ENCODE measurements around the gene CISD1. TPM values are rescaled to one million over a fixed set of nuclear protein-coding genes. Genes with fewer than 3 reads are reported as not detected.

Gene CISD1
- total RNA-seq, 4 donors from 2014 or later = 6.8 to 23.8 (median 15.2) TPM

DNA sequence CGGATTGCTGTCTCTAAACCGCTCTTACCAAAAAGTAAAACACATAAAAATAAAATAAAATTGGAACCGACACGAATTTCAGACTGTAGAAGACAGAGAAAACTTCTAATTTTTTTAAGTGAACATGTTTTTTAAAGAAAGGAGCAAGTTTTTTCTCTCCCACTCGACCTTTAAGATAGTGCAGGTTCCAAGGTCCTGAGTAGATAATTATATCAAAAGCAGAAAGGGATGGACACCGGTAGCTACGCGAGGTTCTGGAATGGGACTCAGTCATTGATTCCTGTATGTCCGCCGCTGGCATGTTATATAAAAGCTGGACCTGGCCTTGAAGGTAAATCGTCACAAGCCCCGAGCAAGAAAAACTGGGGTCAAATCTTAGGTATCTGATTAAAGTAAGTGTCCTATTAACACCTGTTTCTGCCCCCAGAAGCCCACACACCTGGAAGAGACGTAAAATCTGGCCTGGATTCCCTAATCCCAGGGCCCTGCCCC is 462 bp upstream of the CISD1 start:
- TF ChIP-seq, protein P1, sequence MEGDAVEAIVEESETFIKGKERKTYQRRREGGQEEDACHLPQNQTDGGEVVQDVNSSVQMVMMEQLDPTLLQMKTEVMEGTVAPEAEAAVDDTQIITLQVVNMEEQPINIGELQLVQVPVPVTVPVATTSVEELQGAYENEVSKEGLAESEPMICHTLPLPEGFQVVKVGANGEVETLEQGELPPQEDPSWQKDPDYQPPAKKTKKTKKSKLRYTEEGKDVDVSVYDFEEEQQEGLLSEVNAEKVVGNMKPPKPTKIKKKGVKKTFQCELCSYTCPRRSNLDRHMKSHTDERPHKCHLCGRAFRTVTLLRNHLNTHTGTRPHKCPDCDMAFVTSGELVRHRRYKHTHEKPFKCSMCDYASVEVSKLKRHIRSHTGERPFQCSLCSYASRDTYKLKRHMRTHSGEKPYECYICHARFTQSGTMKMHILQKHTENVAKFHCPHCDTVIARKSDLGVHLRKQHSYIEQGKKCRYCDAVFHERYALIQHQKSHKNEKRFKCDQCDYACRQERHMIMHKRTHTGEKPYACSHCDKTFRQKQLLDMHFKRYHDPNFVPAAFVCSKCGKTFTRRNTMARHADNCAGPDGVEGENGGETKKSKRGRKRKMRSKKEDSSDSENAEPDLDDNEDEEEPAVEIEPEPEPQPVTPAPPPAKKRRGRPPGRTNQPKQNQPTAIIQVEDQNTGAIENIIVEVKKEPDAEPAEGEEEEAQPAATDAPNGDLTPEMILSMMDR (IDR thresholded peaks at IDR 0.05; ENCODE audit: low read depth) = no peak

DNA sequence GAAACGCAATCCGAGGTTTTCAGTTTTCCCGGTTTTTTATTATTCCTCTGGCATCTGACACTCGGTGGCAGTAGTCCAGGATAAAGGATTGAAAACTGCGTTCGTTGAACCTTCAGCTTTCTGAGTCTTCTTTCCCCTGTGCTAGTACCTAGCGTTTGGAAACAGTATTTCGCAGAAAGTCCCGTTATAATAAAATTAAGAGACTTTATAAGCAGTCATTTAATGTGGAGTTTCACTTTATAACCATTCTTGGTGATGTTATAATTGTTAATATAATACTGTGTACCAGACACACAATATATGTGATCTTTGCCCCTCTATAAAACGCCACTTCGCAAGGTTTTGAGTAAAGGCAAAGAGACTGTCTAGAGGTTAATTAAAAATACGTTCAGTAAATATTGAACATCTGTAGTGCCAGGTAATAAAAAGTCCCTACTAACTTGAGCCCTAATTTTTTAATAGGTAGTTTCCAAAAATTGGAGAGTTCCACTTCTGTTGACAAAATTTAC is 874 bp downstream of the CISD1 start:
- TF ChIP-seq, protein P1 (IDR thresholded peaks at IDR 0.05; ENCODE audit: low read depth) = no peak

DNA sequence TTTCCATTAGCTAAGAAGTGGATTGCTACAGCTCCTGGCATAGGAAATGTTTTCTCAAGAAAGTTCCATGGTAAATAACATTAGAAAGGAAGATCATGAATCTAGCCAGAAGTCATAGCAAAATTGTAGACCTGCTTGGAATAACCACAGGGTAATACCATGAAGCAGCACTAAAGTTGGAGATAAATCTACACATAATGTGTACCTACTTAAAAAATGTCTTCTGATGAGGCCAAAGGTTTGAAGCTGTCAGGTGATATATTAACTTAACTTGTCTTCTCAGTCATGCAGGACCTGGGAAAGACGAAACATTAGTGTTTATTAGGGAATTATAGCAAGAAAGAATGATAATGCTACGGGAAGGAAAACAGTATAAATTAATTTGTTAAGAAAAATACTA is 6.3 kb downstream of the CISD1 start:
- TF ChIP-seq, protein P1 (IDR thresholded peaks at IDR 0.05; ENCODE audit: low read depth) = no peak

DNA sequence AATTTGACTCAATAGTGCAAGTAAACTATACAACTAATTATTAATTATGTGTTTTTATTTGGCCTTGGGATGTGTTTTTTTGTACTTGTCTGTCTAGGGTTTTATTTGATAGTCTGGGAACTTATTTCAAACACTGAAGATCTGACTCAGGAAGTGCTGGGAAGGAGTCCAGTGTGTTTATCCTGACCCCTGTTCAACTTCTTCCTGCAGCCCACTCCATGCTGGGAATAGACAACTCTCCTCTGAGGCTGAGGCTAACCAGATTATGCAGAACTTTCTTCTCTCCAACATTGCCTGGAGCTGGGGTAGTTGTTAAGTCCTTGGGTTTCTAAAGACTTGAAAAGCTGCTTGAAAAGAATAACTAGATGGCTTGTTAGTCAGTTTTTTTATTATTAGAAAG is 6.9 kb downstream of the CISD1 start:
- TF ChIP-seq, protein P1 (IDR thresholded peaks at IDR 0.05; ENCODE audit: low read depth) = no peak

DNA sequence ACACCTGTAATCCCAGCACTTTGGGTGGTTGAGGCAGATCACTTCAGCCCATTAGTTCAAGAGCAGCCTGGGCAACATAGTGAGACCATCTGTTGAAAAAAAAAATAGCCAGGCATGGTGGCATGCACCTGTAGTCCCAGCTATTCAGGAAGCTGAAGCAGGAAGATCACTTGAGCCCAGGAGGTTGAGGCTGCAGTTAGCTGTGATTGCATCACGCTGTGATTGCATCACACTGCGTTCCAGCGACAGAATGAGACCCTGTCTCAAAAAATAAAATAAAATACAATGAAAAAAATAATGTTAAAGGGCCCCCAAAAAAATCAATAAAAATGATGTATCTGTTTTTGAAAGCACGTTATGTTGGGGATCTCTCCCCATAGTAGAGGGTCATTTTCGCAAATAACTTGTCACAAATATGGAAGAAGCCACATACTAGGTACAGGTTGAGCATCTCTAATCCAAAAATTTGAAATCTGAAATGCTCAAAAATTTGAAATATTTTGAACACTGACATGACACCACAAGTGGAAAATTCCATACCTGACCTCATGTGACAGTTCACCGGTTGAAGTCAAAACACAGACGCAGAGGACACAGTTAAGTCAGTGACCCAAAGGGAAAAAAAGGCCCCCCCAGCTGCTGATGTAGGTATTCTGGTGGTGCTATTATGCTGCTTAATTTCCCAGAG is 9.5 kb downstream of the CISD1 start:
- TF ChIP-seq, protein P1 (IDR thresholded peaks at IDR 0.05; ENCODE audit: low read depth) = no peak

DNA sequence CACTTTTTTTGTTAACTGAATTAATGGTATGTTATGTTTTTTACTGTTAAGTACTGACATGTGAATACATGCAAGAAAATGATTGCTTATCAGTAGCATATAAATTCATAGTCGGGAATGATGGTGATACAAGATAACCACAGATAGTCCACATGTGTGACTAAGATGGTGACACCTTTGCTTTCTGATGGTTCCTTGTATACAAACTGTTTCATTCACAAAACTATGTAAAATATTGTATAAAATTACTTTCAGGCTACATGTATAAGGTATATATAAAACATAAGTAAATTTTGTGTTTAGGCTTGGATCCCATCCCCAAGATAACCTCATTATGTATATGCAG is 10.0 kb downstream of the CISD1 start:
- TF ChIP-seq, protein P1 (IDR thresholded peaks at IDR 0.05; ENCODE audit: low read depth) = no peak

DNA sequence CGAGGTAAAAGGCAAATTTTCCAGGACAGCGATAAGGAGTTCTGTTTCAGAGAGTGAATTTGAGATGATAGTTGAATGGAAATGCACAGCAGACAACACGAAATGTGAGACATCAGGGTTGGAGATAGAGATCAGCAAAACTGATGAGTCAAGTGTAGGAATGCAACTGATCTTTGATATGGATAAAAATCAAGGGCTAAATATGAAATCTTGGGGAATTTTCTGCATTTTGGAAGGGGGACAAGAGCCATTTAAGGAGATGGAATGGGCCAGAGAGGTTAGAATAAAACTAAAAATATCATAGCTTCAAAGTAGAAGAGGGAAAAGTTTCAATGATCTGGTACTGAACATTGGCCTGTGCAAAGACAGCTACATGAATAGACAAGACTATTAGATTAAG is 11.5 kb downstream of the CISD1 start:
- TF ChIP-seq, protein P1 (IDR thresholded peaks at IDR 0.05; ENCODE audit: low read depth) = no peak
